ENCODE data around the gene BTN3A1. TPM values are rescaled to one million over a fixed set of nuclear protein-coding genes. Genes with fewer than 3 reads are reported as not detected.

The BTN3A1 gene
- total and polyA plus RNA-seq, 8 donors, result 3.4 to 76.5 (median 16.4) TPM

- no peak for DNase-seq
- Histone ChIP-seq H3K4me1 (no peaks in the 10 kb centered on the region), H3K36me3 (no peaks in the 10 kb centered on the region), H3K9me3 (no peaks in the 10 kb centered on the region), H3K4me3 (no peak overlapping the region), H3K27ac (no peak overlapping the region), H3K27me3 (no peaks in the 10 kb centered on the region)
- no peak for TF ChIP-seq POLR2AphosphoS5 (IDR thresholded peaks at IDR 0.05)
- TF ChIP-seq EP300 (IDR thresholded peaks at IDR 0.05), result no peak
- no peak for TF ChIP-seq POLR2A (IDR thresholded peaks at IDR 0.05)
- TF ChIP-seq, protein P1, sequence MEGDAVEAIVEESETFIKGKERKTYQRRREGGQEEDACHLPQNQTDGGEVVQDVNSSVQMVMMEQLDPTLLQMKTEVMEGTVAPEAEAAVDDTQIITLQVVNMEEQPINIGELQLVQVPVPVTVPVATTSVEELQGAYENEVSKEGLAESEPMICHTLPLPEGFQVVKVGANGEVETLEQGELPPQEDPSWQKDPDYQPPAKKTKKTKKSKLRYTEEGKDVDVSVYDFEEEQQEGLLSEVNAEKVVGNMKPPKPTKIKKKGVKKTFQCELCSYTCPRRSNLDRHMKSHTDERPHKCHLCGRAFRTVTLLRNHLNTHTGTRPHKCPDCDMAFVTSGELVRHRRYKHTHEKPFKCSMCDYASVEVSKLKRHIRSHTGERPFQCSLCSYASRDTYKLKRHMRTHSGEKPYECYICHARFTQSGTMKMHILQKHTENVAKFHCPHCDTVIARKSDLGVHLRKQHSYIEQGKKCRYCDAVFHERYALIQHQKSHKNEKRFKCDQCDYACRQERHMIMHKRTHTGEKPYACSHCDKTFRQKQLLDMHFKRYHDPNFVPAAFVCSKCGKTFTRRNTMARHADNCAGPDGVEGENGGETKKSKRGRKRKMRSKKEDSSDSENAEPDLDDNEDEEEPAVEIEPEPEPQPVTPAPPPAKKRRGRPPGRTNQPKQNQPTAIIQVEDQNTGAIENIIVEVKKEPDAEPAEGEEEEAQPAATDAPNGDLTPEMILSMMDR (IDR thresholded peaks at IDR 0.05), result no peak
- intact Hi-C loops (cut with DNase I; ENCODE audit: low total_unique reads), result no loop called here
- WGBS, 5 donors, result 79 to 86% (median 82%) methylated on average over 7 of the region's 7 CpGs
Measured at GRCh38 chr6:26358511-26358981, 43.5 kb upstream of the BTN3A1 start.

- intact Hi-C loops (cut with DNase I; ENCODE audit: low total_unique reads), result no loop called here
- H3K27ac ChIP-seq, result no peak overlapping the region
- H3K36me3 ChIP-seq, result no peaks in the 10 kb centered on the region
- WGBS, 5 donors, result 89 to 94% (median 91%) methylated on average over 5 of the region's 5 CpGs
- no peaks in the 10 kb centered on the region for H3K27me3 ChIP-seq
- peaks cover 4 to 10% (median 9%) of the 10 kb centered on the region in 4 donors for H3K4me1 ChIP-seq
- no peak overlapping the region for H3K4me3 ChIP-seq
- no peak for TF ChIP-seq POLR2A (IDR thresholded peaks at IDR 0.05)
- TF ChIP-seq, protein P1 (IDR thresholded peaks at IDR 0.05), result no peak
- TF ChIP-seq EP300 (IDR thresholded peaks at IDR 0.05), result no peak
- no peak for TF ChIP-seq POLR2AphosphoS5 (IDR thresholded peaks at IDR 0.05)
- no peaks in the 10 kb centered on the region for H3K9me3 ChIP-seq
- DNase-seq, result peak in 1 of 2 donors; percentile 36
Measured at GRCh38 chr6:26359765-26360164, 42.3 kb upstream of the BTN3A1 start.

DNA sequence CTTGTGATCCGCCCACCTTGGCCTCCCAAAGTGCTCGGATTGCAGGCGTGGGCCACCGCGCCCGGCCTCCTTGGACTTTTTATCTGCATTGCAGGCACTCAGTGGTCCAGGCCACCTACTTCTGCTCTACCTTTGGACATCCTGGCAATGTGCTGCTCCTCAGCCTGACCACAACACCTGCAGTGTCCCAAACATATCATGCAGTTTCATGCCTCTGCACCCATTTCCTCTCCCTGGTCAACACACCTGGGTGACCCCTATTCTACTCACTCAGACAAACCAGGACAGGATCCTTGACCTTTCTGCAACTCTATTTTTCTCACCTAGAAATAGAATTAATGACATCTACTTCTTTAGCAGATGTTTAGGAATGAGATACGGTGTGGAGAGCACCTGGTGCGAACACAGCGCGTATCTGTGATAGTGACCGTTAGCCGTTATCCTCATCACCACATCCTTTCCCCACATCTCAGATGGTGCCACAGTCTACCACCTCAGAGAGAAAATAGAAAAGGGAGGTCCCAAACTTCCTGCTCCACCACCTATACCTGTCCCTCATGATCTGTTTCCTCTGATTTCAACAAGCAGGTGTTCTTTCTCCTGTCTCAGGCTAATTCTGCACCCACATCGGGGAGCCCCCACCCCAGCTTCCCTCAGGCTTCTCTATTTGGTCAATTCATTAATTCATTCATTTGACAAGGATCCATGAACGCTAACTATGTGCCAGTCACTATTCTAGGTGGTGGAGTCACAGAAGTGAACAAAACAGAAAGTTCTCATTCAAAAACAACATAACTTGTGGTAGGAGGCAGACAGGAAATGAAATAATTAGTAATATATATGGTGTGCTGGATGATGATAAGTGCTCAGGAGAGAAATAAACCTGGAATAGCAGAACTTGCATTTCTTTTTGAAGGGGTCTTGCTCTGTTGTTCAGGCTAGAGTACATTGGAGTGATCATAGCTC lies 41.3 kb upstream of the BTN3A1 start:
- H3K4me3 ChIP-seq, result no peak overlapping the region
- peak overlapping the region in 1 of 5 donors; percentile 58 for H3K27ac ChIP-seq
- TF ChIP-seq POLR2AphosphoS5 (IDR thresholded peaks at IDR 0.05), result no peak
- H3K9me3 ChIP-seq, result no peaks in the 10 kb centered on the region
- no peaks in the 10 kb centered on the region for H3K36me3 ChIP-seq
- no peak for DNase-seq
- H3K4me1 ChIP-seq, result peaks cover 4 to 13% (median 10%) of the 10 kb centered on the region in 4 donors
- H3K27me3 ChIP-seq, result no peaks in the 10 kb centered on the region
- intact Hi-C loops (cut with DNase I; ENCODE audit: low total_unique reads), result no loop called here
- WGBS, 5 donors, result 89 to 94% (median 91%) methylated on average over 14 of the region's 14 CpGs

- Histone ChIP-seq H3K9me3 (no peaks in the 10 kb centered on the region), H3K27me3 (no peaks in the 10 kb centered on the region), H3K4me1 (peaks cover 4 to 21% (median 16%) of the 10 kb centered on the region in 4 donors), H3K36me3 (no peaks in the 10 kb centered on the region), H3K27ac (no peak overlapping the region), H3K4me3 (no peak overlapping the region)
- intact Hi-C loops (cut with DNase I; ENCODE audit: low total_unique reads), result no loop called here
- TF ChIP-seq, protein P1 (IDR thresholded peaks at IDR 0.05), result no peak
- TF ChIP-seq POLR2AphosphoS5 (IDR thresholded peaks at IDR 0.05) (no peak), EP300 (IDR thresholded peaks at IDR 0.05) (no peak), POLR2A (IDR thresholded peaks at IDR 0.05) (no peak)
- WGBS, 5 donors, result 82 to 96% (median 94%) methylated on average over 5 of the region's 5 CpGs
- DNase-seq, result no peak
Measured at GRCh38 chr6:26361544-26361943, 40.5 kb upstream of the BTN3A1 start.

All from stomach (tissue), 9 donors.